ENCODE data around the gene FAM50A.

DNA sequence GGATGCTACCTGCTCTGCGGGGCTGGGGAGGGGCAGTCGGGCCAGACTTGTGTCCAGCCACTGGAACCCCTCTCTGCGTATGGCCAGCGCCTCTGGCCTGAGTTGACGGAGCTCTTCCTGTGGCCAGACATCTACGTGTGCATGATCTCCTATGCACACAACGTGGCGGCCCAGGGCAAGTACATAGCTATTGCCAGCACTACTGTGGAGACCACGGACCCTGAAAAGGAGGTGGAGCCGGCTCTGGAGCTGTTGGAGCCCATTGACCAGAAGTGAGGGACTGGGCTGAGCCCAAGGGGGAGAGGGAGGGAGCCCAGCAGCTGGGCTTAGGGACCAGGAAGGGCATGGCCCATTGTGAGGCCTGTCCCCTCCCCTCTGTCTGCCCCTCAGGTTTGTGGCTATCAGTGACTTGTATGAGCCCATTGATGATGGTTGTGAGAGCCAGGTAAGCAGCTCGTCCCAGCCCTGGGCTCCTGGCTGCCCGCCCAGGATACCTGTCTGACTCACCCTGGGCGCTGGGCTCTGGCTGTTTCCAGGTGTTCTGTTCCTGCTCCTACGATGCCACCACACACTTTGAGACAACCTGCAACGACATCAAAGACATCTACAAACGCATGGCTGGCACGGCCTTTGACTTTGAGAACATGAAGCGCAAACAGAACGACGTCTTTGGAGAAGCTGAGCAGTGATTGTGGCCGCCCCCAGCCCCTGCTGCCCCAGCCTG lies 1.8 kb upstream of the FAM50A start:
- no peak for TF ChIP-seq ZFX (IDR thresholded peaks at IDR 0.05)
- TF ChIP-seq, protein P1, sequence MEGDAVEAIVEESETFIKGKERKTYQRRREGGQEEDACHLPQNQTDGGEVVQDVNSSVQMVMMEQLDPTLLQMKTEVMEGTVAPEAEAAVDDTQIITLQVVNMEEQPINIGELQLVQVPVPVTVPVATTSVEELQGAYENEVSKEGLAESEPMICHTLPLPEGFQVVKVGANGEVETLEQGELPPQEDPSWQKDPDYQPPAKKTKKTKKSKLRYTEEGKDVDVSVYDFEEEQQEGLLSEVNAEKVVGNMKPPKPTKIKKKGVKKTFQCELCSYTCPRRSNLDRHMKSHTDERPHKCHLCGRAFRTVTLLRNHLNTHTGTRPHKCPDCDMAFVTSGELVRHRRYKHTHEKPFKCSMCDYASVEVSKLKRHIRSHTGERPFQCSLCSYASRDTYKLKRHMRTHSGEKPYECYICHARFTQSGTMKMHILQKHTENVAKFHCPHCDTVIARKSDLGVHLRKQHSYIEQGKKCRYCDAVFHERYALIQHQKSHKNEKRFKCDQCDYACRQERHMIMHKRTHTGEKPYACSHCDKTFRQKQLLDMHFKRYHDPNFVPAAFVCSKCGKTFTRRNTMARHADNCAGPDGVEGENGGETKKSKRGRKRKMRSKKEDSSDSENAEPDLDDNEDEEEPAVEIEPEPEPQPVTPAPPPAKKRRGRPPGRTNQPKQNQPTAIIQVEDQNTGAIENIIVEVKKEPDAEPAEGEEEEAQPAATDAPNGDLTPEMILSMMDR (conservative IDR thresholded peaks at IDR 0.05): no peak
